M059J (cell line): Measurements from ENCODE around the gene SMAD6. TPM values are rescaled to one million over a fixed set of nuclear protein-coding genes. Genes with fewer than 3 reads are reported as not detected.

Source experiments
- DNase-seq: peaks from one replicate; pipeline ENCODE4 v3.0.0-alpha.2; 2012; ENCODE audit warnings: low read depth
- total RNA-seq: library from RNA; depleted of rRNA; stranded (reverse); fragments of >200 nt; shearing (Covaris generic); gene quantifications from 2 replicates; pipeline ENCODE4 v1.2.3, GENCODE V29; 2014

Gene SMAD6
- total RNA-seq, 1 experiment from 2014 or later = 12.7 TPM

DNA sequence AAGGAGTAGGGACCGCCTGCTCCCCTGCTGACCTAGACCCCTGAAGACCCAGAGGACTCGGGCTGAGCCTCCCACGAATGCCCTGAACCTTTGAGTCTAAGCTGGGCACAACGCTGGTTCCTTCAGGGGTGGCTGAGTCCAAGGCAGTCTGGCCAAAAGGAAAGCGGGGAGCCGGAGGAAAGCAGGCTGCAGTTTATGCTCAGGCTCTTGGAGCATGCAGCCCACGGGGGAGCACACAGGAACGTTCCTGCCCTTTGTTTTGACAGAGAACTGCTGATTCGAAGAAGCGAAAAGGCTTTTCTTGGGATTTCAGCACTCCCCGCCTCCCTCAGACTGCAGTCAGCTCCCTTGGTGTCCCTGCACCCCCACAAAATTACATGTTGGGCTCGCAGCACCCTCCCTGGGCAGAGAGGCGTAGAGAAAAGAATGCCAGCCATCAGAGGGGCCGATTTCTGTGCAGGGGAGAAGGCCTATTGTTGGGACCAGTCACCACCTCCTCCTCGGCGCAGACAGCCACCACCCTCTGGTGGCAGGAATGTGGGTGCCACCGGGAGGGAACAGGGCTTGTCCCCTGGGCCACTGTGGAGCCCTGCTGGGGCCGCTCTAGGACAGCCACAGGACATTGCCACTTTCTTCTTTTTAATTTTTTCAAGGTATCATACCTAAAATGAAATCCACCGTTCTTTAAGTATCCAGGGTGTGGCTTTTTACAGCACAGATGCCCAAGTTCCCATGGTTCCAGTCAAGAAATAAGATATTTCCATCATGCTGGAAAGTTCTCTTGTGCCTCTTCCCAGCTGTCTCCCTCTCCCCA lies 72.2 kb downstream of the SMAD6 start:
- DNase-seq = peak; percentile 87

DNA sequence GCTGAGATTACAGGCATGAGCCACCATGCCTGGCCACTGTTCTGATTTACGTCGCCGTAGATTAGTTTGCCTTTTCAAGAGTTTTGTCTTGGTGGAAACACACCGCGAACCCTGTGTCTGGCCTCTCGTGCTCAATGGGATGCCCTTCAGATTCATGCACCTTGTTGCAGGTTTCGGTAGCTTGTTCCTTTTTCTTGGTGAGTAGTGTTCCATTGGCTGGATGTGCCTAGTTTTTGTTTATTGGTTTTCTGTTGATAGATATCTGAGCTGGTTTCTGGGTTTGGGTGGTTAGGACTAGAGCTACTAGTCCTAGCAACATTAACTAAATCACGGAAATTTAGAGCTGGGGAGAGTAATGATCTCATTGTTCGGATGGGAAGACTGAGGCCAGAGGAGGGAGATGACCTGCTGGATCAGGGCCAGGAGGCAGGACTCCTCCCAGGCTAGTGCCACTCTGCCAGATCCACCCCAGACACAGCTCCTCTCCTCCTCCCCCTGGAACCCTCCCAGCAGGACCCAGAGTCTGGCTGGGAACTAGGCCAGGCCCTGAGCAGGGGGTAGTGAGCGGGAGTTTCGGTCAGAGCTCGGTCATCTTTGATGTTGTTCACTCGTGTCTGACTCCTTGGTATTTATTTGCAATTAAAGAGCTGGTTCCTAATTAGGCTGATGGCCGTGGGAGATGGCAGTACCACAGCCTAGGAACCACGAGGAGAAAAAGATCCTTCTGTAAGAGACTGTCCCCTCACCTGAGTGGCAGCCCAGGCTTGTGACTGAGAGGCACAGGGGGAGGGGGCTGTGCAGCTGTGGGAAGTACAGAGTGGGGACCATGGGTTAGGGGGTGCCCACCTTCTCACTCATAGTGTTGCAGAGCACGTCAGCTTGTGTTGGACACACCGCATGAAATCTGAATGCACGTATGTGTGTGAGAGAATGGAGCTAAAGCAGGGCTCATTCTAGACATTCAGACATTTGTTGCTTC lies 73.4 kb downstream of the SMAD6 start:
- peak; percentile 70 for DNase-seq

DNA sequence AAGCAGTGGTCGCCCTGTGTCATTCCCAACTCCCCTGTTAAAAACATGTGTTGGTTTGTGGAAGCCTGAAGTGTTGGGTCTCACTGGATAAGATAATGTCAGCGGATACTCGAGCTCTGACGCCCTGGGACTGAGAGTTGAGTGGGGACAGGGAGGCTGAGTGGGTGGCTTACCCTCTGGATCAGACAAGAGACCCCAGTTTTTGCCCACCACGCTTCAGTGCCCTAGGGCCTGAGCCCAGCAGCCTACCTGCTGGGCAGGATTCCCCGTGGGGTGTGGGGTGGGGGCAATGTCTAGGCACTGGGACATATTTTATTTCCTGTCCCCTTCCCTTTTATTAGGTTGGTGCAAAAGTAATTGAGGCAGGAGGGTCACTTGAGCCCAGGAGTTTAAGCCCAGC lies 75.0 kb downstream of the SMAD6 start:
- no peak for DNase-seq

DNA sequence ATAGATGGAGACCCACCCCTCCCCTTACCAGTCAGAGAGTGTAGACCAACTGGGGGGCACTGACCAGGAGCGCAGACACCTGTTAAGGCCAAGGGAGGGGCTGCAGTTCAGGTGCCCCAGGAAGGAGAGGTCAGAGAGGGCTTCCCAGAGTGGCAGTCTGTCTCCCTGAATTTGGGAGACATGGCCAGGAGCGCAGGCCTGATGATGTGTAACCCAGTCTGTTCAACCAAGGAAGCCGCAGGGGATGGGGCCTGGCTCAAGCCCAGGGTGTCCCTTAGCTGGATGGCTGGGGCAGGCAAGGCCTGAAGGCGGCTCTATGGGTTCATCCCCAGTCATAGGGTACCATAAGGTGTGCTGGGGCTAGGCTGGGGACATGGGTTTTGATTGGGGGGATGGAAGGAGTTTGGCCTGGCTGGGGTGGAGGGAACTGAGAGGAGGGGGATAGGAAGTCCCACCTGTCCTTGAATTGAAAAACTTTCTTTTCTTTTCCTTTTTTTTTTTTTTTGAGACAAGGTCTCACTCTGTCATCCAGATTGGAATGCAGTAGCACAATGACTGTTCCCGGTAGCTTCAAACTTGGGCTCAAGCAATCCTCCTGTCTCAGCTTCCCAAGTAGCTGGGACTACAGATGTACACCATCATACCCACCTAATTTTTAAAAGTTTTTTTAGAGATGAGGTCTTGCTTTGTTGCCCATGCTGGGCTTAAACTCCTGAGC lies 75.7 kb downstream of the SMAD6 start:
- DNase-seq = peak; percentile 70

DNA sequence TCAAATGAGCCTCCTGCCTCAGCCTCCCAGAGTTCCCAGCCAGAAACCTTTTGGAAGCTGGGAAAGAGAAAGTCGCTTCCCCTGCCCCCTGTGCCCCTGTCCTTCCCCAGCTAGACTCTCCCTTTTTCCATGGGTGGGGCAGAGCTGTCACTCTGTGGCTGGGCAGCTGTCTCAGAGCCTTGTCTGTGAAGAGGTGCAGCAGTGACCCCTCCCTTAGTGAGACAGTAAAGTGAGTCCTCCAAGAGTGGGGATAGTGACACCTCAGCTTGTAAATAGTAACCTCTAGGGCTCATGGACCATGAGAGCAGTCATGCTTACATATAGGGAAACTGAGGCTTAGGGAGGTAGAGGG lies 76.3 kb downstream of the SMAD6 start:
- DNase-seq = no peak

DNA sequence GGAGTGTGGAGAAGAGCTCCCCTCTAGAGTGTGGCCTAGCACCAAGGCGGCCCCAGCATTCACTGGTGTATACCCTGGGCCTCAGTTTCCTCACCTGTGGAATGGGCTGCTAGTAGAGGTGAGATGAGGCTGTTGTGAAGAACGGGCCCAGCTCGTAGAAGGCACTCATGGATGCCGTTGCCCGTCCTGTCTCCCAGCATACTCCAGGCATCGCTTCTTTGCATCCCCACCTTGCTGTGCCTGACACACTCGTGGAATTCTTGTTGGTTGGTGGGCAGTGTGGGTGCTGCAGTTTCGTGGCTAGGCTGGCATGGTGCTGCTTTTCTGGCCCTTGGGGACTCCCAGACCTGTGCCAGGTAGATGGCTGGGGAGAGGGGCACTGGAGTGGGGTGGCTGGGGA lies 76.7 kb downstream of the SMAD6 start:
- no peak for DNase-seq

DNA sequence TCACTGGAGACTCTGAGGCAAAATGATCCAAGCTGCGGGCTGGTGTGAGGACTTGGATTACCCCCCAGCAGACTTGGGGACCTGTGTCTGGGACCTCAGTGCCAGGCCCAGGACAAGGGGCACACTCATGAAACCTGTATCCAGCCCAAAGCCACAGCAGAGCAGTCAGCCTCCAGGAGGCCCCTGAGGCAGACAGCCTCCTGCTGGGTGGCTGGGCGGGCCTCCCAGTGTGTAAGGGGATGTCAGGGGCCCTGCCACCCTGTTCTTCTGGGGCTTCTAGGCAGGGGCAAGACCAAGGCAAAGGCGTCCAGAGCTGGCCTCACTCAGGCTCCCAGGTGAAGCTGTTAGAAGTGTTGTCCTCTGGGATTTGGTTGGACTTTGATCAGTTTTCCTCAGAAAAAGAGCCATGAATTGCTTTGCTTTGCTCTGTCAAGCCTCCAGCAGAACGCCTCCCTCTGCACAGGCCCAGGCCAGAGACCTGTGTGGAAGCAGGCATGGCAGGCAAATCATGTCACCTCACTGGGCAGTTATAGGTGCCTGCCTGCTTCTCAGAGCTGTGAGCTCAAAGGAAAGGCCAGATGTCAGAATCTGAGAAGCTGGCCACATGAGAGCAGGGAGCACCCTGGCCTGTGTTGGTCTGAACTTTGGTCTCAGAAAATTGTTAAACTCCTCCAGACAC lies 77.4 kb downstream of the SMAD6 start:
- DNase-seq = peak; percentile 63

DNA sequence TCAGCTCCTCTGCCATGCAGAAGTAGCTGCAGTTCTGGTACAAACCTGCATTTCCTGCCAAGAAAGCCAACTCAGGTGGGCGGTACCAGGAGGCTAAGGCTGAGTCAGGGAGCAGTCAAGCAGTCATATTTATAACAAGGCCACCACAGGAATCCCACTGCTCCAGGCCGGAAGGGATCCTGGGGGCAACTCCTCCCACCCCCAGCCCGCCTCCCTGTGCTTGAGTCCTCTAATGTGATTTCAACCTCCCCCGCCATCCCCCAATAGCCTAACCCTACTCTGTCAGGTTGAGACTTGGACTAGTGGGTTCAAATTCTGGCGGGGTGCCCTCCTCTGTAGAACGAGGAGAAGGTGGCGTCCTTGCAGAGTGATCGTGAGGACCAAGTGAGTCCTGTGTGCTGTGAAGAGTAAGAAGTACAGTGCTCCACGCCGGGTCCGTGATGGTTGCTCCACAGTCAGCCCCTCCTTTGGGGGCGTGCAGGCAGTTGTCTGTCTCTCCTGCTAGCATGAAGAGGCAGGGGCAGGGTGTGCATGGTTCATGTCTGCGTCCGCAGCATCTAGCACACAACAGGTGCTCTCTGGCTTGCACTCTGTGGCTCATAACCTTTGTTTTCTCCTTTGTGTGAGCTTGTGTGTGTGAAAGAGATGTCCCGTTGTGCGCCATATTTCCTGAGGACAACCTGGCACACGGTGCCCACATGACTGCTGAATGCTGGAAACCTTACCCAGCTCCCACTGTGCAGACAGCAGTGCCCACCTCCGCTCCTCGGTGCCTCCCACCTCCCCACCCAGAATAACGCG lies 78.3 kb downstream of the SMAD6 start:
- DNase-seq = peak; percentile 94

DNA sequence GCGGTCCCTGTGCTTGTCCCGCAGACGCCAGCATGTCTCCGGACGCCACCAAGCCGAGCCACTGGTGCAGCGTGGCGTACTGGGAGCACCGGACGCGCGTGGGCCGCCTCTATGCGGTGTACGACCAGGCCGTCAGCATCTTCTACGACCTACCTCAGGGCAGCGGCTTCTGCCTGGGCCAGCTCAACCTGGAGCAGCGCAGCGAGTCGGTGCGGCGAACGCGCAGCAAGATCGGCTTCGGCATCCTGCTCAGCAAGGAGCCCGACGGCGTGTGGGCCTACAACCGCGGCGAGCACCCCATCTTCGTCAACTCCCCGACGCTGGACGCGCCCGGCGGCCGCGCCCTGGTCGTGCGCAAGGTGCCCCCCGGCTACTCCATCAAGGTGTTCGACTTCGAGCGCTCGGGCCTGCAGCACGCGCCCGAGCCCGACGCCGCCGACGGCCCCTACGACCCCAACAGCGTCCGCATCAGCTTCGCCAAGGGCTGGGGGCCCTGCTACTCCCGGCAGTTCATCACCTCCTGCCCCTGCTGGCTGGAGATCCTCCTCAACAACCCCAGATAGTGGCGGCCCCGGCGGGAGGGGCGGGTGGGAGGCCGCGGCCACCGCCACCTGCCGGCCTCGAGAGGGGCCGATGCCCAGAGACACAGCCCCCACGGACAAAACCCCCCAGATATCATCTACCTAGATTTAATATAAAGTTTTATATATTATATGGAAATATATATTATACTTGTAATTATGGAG lies 79.1 kb downstream of the SMAD6 start:
- no peak for DNase-seq

DNA sequence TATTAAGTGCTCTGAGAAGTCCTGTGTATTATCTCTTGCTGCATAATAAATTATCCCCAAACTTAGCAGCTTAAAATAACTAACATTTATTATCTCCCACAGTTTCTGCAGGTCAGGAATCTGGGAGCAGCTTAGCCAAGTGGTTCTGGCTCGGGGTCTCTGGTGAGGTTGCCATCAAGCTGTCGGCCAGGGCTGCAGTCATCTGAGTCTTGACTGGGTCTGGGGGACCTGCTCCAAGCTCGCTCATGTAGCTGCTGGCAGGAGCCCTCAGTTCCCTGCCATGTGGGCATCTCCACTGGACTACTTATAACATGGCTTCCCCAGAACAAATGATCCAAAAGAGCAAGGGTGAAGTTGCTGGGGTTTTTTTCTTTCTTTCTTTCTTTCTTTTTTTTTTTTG lies 80.7 kb downstream of the SMAD6 start:
- no peak for DNase-seq

DNA sequence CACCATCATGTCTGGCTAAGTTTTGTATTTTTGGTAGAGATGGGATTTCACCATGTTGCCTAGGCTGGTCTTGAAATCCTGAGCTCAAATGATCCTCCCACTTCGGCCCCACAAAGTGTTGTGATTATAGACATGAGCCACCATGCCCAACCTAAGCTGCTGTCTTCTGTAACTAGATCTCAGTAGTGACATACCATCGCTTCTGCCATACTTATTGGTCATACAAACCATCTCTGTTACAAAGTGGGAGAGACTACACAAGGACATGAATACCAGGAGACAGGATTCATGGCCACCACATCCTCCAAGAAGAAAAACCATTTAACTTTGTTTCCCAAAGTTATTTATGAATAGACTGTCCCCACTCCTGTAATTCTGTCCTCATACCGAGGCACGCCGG lies 81.3 kb downstream of the SMAD6 start:
- peak; percentile 39 for DNase-seq

DNA sequence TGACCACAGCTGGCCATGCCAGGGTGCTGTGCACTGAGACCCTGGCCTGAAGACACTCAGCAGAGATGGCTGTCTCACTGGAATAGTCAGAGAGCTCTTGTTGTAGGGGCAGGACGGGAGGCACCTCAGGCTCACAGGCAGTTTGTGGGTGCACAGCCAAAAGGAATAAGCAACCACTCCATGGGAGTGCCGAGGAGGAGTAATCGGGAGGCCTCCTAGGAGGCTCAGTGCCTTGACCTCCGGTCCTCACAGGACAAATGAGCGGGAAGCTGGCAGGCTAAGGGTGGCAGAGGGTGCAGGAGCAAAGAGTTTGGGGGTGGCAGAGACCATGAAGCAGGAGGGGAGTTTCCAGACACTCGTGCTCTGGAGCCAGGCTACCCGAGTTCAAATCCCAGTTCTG lies 81.7 kb downstream of the SMAD6 start:
- DNase-seq = no peak

DNA sequence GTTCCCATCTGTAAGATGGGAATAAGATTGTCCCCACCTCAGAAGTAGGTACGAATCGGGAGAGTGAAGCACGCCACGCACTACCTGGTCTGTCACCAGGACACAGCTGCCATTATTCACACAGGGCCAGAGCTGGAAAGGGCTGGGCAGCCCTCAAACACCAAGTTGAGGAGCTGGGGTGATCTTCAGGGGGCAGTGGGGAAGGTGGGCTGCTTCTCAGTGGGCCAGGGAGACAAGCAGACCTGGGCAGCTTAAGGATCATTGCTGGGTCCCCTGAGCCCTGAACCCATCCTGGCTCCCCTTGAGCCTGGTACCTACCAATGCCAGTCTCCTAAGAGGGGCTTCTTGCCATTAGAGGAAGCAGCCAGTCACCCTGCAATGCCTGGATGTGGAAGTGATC lies 82.1 kb downstream of the SMAD6 start:
- no peak for DNase-seq

DNA sequence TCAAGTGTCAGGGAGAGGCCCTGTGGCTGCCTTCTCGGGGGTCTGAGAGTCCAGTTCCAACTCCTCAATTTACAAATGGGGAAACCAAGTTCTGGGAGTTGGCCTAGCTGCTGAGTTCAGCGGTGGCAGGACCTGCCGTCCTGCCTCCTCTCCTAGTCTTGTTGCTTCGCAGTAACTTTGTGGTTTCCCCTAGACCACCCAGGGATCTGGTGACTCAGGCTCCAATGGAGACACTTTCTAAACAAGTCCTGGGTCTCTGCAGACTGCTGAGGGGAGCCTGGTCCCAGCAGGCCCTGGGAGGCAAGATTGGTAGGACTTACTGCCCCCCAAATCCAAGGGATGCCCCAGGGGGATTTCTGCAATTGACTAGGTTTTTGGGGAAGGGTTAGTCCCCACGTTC lies 83.6 kb downstream of the SMAD6 start:
- DNase-seq = peak; percentile 86

DNA sequence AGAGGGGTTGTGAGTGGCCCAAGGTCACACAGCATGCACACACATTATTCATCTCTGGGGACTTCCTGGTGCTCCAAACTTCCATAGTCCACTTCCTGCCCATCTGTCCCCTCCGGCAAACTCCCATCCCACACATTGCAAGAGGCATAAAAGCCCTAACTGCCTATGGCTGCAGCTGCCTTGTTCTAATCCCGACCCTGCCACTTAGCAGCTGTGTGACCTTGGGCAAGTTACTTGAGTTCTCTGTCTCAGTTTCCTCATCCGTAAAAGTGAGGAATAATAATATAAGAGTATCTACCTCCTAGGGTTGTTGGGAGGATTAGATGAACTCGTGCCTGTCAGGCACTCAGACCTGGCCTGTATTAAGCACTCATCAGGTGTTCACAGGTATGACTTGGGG lies 84.2 kb downstream of the SMAD6 start:
- no peak for DNase-seq

DNA sequence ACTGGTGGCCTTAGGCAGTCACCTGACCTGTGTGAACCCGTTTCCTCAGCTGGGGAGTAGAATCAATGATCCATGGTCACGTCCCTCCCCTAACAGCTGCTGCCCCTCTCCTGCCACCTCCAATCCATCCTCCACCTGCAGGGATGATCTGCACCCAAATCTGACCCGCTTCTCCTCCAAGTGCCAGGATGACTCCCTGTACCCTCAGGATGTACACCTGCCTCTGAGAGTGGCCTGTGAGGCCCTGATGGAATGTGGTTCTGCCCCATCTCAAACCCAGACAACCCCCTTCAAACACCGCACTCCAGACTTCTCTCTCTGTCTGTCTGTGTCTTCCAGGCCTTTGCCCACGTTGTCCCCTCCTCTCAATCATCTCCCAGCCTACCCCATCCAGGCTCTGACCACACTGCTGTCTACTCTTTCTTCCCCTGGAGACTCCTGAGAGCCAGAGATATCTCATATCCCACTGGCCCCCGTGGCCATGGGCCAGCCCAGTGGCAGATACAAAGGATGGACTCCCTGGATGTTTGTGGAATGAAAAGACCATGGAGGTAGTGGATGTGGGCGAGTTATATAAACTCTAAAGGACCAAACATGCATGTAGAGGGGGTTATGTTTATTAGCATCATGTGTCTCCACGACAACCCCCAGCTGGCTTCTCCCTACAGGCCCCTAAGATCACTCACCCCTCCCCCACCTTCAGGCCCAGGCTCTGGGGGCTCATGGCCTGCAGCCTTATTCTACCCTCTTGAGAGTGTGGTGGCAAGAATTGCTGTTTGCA lies 84.9 kb downstream of the SMAD6 start:
- no peak for DNase-seq

DNA sequence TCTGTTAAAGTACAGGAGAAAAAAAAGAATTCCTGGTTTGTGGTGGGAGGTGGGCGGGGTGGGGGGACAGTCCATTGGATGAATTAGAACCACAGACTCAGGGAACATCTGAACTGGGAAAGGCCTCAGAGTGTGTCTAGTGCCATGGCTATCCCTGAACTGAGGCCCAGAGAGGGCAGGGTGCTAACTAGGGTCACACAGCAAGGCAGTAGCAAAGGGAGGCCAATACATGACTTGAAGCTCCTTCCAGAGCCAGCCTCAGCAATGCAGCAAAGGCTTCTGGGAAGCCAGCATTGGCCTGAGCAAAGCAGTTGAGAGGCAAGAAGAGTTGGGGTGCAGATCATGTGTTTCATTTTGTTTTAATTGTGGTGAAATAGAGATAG lies 85.4 kb downstream of the SMAD6 start:
- no peak for DNase-seq

DNA sequence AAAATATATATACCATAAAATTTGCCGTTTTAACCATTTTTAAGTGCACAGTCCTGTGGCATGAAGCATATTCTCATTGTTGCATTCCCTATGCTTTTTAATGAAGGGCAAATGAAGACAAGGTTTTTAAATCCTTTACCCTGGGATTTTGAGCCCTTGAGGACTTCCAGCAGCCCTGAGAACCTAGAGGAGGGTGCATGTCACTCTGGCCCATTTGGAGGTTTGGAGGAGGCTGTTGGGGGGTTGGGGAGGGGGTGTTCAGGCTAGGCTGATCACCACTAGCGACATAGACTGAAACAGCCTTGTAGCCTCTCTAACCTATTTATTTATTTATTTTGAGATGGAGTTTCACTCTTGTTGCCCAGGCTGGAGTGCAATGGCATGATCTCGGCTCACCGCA lies 86.0 kb downstream of the SMAD6 start:
- no peak for DNase-seq
